ENCODE data around the gene RALGAPA1.
"Not testable (repeated sequence)": the region's sequence is repeated elsewhere in the genome, so short reads cannot be mapped to it uniquely, and the experiment has no call there.

Gene RALGAPA1

GRCh38 chr14:35808638-35809563 lies at the start of gene RALGAPA1:
RALGAPA1 (minus strand) TSS chr14:35809295; CDS start chr14:35808835, 460 bp downstream.
- DNase-seq (ENCODE audit: low spot score): peak; percentile 87

- DNase-seq (ENCODE audit: low spot score): no peak
Measured at GRCh38 chr14:35858521-35859209, 49.6 kb upstream of the RALGAPA1 start.

DNA sequence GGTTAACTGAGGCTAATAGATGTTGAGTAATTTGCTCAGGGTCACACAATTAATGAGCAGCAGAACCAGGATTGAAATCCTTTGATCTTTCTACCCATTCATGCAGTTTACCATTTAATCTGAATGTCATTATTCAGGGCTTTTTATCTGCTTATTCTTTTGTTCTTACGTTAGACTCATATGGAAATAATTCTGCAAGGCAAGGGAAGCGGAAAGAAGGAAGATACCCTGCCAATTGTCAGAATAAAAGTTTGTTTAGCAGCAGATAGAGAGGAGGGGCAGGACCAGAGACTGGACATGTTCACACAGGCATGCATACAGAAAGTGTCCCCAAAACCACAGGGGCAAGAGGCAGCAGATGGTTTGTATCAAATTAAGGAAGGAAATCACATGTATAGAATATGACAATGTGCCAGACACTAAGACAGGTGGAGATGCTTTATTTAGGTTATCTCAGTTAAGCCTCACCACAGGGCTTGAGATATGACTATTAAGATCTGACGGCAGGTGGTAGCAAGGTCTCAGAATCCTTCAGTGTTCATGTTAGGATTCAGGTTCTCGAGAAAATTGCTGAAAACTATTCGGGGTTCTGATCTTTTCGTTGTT lies 46.9 kb upstream of the RALGAPA1 start:
- DNase-seq (ENCODE audit: low spot score): no peak

DNA sequence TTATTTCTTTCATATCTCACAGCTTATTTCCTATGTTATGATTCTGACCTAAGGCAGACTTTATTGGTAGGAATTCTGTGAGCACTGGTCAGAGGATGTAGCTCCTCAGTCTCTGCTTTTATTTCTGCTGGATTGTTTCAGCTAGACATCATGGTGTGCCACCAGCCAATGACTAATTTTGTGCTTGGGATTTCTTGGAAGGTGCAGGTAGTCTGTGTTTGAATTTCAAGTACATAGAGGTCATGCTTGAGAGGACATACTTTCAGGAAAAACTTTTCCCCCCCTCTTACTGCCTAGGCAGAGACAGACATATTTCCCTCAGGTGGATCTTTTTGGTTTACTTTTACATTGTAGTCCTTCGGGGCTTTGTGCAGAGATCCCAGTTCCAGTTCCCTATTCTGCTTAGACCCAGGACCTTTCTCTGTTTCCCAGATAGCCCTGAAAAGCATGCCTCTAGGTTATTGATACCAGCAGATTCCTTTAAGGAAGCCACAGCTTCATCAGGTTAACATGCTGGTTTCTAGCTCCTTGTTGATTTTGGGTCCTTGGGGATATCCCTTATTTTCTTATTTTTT lies 45.7 kb upstream of the RALGAPA1 start:
- DNase-seq (ENCODE audit: low spot score): no peak

DNA sequence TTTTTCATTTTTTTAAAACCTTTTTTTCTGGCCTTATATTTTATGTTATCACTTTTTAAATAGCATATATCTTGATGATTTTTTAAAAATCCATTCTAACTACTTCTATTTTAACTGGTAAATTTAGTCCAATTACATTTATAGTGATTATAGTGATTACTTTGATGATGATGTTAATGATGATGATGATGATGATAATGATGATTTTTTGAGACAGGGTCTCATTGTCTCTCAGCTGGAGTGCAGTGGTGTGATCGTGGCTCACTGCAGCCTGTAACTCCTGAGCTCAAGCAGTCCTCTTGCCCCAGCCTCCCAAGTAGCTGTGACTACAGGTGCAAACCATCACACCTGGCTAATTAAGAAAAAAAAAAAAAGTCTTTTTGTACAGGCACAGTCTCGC lies 44.1 kb upstream of the RALGAPA1 start:
- no peak for DNase-seq (ENCODE audit: low spot score)

DNA sequence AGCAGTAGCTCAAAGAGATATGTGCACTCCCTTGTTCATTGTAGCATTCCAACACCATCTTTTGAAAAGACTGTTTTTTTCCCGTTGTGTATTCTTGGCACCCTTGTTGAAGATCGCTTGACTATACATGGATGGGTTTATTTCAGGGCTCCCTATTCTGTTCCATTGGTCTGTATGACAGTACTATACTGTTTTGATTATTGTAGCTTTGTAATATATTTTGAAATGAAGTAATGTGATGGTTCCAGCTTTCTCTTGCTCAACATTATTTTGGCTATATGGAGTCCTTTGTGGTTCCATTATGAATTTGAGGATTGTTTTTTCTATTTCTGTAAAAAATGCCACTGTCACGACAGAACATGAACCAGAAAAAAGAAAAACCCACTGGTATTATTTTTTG lies 42.7 kb upstream of the RALGAPA1 start:
- no peak for DNase-seq (ENCODE audit: low spot score)

GRCh38 chr14:35849122-35849521 lies 40.0 kb upstream of the RALGAPA1 start:
- no peak for DNase-seq (ENCODE audit: low spot score)

GRCh38 chr14:35847636-35848035 lies 38.5 kb upstream of the RALGAPA1 start:
- DNase-seq (ENCODE audit: low spot score): no peak

DNA sequence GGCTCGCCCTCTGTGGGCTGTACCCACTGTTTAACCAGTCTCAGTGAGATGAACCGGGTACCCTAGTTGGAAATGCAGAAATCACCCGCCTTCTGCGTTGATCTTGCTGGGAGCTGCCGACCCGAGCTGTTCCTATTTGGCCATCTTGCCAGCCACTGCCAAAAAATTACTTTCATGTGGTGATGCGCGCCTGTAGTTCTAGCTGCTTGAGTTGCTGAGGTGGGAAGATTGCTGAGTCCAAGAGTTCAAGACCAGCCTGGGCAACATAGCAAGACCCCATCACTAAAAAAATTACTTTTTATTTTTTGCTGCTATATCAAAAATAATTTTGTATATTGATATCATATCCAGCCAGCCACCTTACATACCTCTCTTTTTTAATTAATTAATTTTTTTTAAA lies 35.4 kb upstream of the RALGAPA1 start:
- no peak for DNase-seq (ENCODE audit: low spot score)

GRCh38 chr14:35842245-35842644 lies 33.1 kb upstream of the RALGAPA1 start:
- not testable (repeated sequence) for DNase-seq (ENCODE audit: low spot score)

GRCh38 chr14:35841704-35842103 lies 32.6 kb upstream of the RALGAPA1 start:
- not testable (repeated sequence) for DNase-seq (ENCODE audit: low spot score)

DNA sequence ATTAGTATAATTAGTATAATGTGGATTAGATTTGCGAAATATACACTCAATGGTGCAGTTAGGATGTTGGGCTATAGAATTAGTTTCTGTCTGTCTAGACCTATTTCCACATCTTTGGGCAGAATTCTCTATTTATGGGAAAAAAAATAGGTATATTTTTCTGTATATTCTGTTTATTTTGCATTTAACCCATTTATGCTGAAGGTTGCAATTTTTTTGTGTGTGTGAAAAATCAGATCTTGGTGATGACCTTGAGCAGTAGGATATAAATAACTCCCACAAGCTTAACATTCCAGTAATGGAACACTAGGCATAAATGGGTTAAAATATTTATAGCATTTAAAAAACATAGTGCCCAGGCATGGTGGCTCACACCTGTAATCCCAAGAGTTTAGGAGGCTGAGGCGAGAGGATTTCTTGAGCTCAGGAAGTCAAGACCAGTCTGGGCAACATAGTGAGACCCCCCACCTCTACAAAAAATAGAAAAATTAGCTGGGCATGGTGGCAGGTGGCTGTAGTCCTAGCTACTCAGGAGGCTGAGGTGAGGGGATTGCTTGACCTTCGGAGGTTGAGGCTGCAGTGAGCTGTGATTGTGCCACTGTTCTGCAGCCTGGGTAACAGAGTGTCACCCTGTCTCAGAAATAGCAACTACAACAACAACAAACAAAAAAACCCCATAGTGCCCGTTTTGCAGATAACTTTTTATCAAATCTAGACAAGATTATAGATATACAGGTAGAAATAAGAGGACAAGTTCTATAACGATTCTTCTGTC lies 26.3 kb upstream of the RALGAPA1 start:
- DNase-seq (ENCODE audit: low spot score): no peak

- DNase-seq (ENCODE audit: low spot score): no peak
Measured at GRCh38 chr14:35829449-35829848, 20.4 kb upstream of the RALGAPA1 start.

GRCh38 chr14:35827678-35828472 lies 18.8 kb upstream of the RALGAPA1 start:
- DNase-seq (ENCODE audit: low spot score): no peak

DNA sequence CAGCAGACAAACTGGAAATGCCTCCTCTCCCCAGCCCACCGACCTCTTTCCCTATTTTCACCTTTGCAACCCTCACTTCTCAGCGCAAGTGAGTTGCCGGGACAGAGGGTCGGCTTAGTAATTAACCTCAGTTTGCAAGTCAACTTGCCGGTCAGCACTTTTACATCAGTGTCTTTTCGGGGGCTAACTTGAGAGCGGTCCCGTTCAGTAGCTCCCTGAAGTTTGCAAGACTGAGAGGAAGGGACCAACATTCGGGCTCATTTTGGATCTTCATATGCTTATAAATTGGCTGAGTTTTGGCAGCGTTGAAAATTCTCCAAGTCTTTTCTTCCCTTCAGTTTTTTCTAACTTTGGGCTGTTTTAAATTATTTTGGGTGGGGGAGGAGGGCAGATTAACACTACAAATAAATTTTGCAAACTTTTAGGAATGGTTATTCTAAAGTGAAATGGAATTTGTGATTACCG lies 17.9 kb upstream of the RALGAPA1 start:
- no peak for DNase-seq (ENCODE audit: low spot score)

- peak; percentile 88 for DNase-seq (ENCODE audit: low spot score)
Measured at GRCh38 chr14:35826218-35826951, 17.3 kb upstream of the RALGAPA1 start, which contains the start of gene BRMS1L. BRMS1L (plus strand) TSS chr14:35826338; CDS start chr14:35826517, 179 bp downstream.

GRCh38 chr14:35825968-35826217 lies 16.8 kb upstream of the RALGAPA1 start:
- no peak for DNase-seq (ENCODE audit: low spot score)

- not testable (repeated sequence) for DNase-seq (ENCODE audit: low spot score)
Measured at GRCh38 chr14:35824446-35825165, 15.5 kb upstream of the RALGAPA1 start.

DNA sequence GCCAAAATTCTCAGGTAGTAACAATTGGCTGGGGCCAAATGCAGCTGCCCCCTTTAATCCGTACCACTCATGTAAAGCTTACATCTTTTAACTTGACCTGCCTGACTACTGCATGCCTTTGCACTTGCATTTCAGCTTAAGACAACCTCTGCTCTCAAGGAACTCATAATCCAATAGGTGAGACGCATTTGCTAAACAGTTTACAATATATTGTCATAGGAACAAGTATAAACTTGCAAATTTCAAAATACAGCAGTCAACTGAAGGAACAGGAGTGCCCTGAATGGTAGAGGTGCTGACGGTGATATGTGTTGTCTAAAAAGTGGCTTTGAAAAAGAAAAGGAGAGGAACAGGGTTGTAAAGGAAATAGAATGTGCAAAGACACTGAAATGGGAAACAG lies 13.4 kb upstream of the RALGAPA1 start:
- DNase-seq (ENCODE audit: low spot score): no peak
